ENCODE results near the gene PLCG1.
A peak's percentile ranks its signal among the peaks of the same experiment; 100 is the strongest.
"Not testable (repeated sequence)": the region's sequence is repeated elsewhere in the genome, so short reads cannot be mapped to it uniquely, and the experiment has no call there.

The PLCG1 gene

GRCh38 chr20:41124451-41125094, 12.8 kb upstream of the PLCG1 start:
- DNase-seq (ENCODE audit: low spot score) = no peak

DNA sequence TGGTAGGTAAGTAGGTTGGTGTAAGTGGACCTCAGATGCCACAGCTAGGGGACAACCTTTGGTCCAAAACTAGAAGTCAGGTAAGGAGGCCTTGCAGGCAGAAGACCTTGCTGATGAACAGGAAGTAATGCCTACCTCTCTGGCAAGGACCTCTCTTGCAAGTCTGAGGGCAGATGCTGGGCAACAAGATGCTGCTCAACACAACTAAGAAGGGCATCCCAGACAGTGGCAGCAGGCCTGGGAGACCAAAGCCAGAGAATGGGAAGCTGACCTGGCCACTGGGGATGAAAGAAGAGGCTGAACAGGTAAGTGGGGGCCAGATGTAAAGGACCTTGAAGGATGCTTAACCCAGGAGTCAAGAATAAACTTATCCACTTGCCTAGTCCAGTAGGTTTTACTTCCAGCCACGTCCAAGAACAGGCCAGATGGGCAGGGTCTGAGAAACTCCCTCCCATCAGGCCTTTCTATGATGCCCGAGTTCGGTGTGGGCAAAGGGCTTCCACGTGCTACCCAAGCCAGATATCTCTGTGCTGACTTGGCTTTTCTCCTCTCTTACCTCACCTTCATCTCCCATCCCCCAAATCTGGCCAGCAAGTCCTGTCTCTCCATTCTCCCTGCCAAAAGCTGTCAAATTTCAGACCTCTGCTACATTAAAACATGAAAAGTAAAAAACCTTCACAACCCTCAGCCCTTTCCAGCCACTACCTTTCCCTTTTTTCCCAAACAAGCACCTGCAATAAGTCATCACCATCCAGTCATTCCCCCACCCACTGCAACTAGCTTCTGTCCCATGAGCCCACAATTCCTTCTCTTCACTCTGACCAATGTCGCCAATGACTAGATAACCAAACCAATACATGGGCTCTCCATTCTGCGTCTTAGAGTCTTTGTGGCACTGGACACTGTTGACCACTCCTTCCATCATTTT, 11.5 kb upstream of the PLCG1 start:
- no peak for DNase-seq (ENCODE audit: low spot score)

DNA sequence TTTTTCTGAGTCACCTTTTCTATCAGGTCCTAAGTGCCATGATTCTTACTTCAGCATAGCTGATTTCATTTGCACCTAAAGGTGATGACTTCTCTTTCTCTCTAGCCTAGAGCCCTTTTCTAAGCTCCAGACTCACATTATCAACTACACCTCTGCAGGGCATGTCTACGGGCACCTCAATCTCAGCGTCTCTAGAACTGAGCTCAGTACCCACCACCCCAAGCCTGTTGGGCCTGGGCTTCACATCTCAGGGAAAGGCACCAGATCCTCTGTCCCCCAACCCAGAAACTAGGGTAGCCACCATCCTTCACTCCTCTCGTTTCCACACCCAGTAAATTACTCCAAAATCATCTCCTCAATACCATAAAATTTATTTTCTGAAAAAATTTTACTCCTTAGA, 10.6 kb upstream of the PLCG1 start:
- no peak for DNase-seq (ENCODE audit: low spot score)

- not testable (repeated sequence) for DNase-seq (ENCODE audit: low spot score)
Observed at GRCh38 chr20:41128317-41128716, 9.0 kb upstream of the PLCG1 start.

- no peak for DNase-seq (ENCODE audit: low spot score)
Observed at GRCh38 chr20:41131594-41132387, 5.6 kb upstream of the PLCG1 start.

DNA sequence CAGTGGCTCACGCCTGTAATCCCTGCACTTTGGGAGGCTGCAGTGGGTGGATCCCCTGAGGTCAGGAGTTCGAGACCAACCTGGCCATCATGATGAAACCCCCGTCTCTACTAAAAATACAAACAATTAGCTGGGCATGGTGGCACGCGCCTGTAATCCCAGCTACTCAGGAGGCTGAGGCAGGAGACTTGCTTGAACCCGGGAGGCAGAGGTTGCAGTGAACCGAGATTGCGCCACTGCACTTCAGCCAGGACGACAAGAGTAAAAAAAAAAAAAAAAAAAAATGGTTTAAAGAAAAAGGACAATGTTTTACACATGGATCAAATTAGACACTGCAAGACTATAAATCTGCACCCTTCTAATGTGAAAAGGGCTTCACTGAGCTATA, 5.0 kb upstream of the PLCG1 start:
- not testable (repeated sequence) for DNase-seq (ENCODE audit: low spot score)

GRCh38 chr20:41133709-41134361, 3.5 kb upstream of the PLCG1 start:
- no peak for DNase-seq (ENCODE audit: low spot score)

DNA sequence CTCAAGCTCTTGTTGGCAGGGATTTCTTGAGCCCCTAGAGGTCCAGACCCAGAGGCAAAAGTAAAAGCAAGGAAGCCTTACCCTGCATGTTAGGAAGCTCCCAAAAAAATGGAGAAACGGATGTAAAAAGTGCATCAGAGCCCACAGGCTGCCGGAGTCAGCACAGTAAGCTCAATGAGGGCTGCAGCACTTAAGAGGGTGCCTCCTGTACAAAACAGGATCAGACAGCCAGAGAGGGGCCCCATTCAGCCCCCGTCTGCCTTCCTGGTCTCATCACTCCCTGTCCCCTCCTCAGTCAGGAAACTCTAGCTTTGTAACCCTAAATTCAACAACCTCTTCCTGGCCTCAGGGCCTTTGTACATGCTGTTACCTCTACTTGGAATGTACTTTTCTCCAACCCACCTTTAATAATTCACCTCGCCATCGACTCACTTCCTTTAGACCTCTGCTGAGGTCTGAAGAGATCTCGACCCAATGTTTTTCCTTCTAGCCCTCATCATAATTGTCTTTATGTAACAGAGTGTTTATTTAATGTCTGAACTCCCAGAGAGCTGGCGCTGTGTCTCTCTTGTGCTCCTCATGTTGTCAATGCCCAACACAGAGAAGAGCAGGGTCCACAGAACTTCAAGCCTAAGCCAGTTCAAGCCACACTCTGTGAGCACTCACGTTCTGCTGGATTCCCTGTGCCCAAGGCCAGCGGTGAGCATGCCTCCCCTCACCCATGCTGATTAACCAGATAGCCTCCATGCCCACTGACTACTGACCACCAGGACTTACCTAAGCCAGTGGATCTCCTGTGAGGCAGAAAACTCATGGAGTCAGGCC, 2.8 kb upstream of the PLCG1 start:
- no peak for DNase-seq (ENCODE audit: low spot score)

DNA sequence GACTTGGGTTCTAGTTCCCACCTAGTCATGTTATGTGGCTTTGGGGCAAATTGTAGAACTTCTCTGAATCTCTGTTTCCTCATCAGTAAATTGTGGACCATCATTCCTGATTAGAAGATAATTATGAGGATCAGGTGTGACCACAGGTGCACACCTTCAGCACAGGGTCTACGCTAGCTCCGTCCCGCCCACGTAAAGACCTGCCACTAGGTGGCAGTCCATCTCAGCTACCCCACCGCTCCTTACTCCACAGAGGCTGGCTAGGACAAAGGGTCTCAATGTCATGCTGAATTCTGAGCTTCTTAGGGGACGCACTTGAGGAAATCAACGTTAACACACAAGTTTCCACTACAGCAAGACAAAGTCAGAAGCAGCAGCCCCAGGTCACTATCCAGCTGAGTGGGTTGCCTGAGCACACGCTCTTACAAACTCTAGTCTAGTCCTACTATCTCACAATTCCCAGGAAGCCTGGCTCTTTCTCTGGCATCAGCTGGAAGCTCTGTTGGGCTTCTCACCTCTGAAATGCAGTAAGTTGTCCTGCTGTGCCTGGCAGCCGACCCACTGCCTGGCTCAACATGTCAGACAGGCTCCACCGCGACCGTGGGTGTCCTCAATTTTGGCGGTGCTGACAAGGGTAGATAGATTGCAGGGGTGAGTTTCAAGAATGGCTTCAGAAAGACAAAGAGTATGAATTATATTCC, 2.0 kb upstream of the PLCG1 start:
- no peak for DNase-seq (ENCODE audit: low spot score)

- no peak for DNase-seq (ENCODE audit: low spot score)
Observed at GRCh38 chr20:41135888-41136679, 1.3 kb upstream of the PLCG1 start.

- DNase-seq (ENCODE audit: low spot score) = peak; percentile 81
Observed at GRCh38 chr20:41137614-41138474, 501 bp downstream of the PLCG1 start.

- DNase-seq (ENCODE audit: low spot score) = peak; percentile 37
Observed at GRCh38 chr20:41138475-41139226, 1.3 kb downstream of the PLCG1 start.

DNA sequence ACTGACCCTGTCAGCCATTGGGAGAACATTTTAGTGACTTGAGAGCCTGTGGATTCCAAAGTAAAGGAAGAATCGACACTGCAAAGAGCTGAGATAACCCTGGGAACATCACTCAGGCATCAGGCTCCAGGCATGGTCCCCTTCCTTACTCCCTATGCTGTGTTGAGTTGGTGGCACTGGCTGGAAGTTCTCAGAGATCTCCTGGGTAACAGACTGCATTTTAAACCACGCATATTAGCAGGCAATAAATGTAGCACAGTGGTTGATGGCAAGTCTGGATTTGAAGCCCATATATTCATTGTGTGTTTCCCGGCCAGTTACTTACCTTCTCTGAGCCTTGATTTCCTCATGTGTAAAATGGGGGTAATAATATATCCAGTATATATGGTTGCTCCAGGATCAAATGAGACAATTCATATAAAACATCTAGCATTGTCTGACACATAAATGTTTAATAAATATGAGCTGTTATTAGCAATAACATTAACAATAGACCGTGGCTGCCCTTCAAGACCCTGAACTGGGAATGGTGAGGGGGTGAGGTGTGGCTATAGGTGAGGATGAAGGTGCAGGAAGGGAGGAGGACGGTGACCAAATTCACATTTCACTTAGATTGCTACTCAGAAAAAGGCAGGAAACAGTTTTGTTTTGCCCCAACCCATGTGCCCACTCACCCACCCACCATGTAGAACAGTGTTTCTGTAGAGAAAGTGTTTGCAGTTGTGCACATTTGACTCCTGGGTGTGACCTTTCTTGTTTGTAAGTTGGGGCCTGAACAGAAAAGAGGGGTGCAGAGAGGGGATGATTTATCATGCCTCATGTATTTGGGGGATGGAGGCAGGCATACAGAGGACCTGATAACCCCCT, 2.1 kb downstream of the PLCG1 start:
- no peak for DNase-seq (ENCODE audit: low spot score)

- DNase-seq (ENCODE audit: low spot score) = no peak
Observed at GRCh38 chr20:41140226-41141133, 3.1 kb downstream of the PLCG1 start.

DNA sequence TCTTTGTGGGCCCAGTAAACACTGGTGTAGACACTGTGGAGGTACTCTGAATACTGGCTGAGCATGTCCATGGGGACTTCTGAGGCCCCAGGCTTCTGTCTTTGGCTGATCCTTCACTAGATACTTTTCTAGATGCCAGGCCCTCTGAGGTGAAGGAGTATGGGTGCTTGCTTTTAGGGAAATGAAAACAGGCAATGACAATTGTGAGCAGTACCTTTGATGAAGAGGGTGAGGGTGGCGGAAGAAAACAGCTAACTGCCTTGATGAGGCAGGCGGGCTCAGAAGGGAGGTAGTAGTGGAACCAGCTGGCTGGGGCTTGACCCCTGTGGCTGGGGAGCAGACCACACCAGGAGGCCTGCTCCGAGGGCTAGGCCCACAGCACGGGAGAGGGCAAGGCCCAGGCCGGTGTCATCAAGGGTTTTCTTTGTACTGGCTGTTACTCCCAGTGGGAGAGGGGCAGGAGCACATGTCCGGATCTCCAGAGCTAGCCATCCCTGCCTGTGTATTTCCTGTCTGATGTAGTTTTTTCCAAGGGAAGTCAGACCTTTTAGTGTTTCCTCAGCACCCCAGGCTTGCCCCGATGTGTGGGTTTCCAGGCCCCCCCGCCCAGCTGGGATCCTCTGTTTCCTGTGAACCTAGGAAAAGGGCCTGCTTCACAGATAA, 3.9 kb downstream of the PLCG1 start:
- DNase-seq (ENCODE audit: low spot score) = peak; percentile 42

All from AG08396 (cell line).